Measurements from ENCODE around the gene HYAL3. TPM values are rescaled to one million over a fixed set of nuclear protein-coding genes. Genes with fewer than 3 reads are reported as not detected.
"Not testable (repeated sequence)": the region's sequence is repeated elsewhere in the genome, so short reads cannot be mapped to it uniquely, and the experiment has no call there.

The HYAL3 gene
- total RNA-seq, 2 donors from 2014 or later, result 0.35 to 1.4 TPM

GRCh38 chr3:50264964-50265485, 34.2 kb downstream of the HYAL3 start:
- peak overlapping the region; percentile 27 for H3K4me3 ChIP-seq
- no peak for DNase-seq (ENCODE audit: low spot score)
- TF ChIP-seq CTCF (IDR thresholded peaks at IDR 0.05), result no peak
- H3K27ac ChIP-seq, result peak overlapping the region; percentile 98
- H3K4me1 ChIP-seq (ENCODE audit: control insufficient read depth in 1 of 2, low read depth in 2 of 2), result peaks cover 33 to 93% of the 10 kb centered on the region in 2 donors
- H3K9me3 ChIP-seq, result no peaks in the 10 kb centered on the region
- ATAC-seq (ENCODE audit: insufficient number of reproducible peaks, low FRiP score, low read depth), result no peak
- H3K36me3 ChIP-seq, result no peaks in the 10 kb centered on the region
- no peaks in the 10 kb centered on the region for H3K27me3 ChIP-seq (replicated peaks; ENCODE audit: insufficient read depth)

GRCh38 chr3:50264383-50264963, 34.7 kb downstream of the HYAL3 start:
- H3K4me3 ChIP-seq, result peak overlapping the region; percentile 21
- peak; percentile 55 for DNase-seq (ENCODE audit: low spot score)
- no peaks in the 10 kb centered on the region for H3K36me3 ChIP-seq
- no peaks in the 10 kb centered on the region for H3K27me3 ChIP-seq (replicated peaks; ENCODE audit: insufficient read depth)
- TF ChIP-seq CTCF (IDR thresholded peaks at IDR 0.05), result no peak
- peak; percentile 52 for ATAC-seq (ENCODE audit: insufficient number of reproducible peaks, low FRiP score, low read depth)
- peak overlapping the region; percentile 98 for H3K27ac ChIP-seq
- H3K4me1 ChIP-seq (ENCODE audit: control insufficient read depth in 1 of 2, low read depth in 2 of 2), result peaks cover 36 to 92% of the 10 kb centered on the region in 2 donors
- H3K9me3 ChIP-seq, result no peaks in the 10 kb centered on the region

GRCh38 chr3:50263478-50264382, 35.5 kb downstream of the HYAL3 start:
- Histone ChIP-seq H3K27ac (peak overlapping the region; percentile 98), H3K4me1 (ENCODE audit: control insufficient read depth in 1 of 2, low read depth in 2 of 2) (peaks cover 35 to 89% of the 10 kb centered on the region in 2 donors), H3K4me3 (peak overlapping the region; percentile 21), H3K27me3 (replicated peaks; ENCODE audit: insufficient read depth) (no peaks in the 10 kb centered on the region), H3K9me3 (no peaks in the 10 kb centered on the region), H3K36me3 (peaks cover 3% of the 10 kb centered on the region)
- no peak for TF ChIP-seq CTCF (IDR thresholded peaks at IDR 0.05)
- DNase-seq (ENCODE audit: low spot score) (no peak), ATAC-seq (ENCODE audit: insufficient number of reproducible peaks, low FRiP score, low read depth) (no peak)

GRCh38 chr3:50262778-50263177, 36.4 kb downstream of the HYAL3 start:
- peak overlapping the region; percentile 98 for H3K27ac ChIP-seq
- H3K27me3 ChIP-seq (replicated peaks; ENCODE audit: insufficient read depth), result no peaks in the 10 kb centered on the region
- peaks cover 13% of the 10 kb centered on the region for H3K36me3 ChIP-seq
- peaks cover 32 to 80% of the 10 kb centered on the region in 2 donors for H3K4me1 ChIP-seq (ENCODE audit: control insufficient read depth in 1 of 2, low read depth in 2 of 2)
- H3K9me3 ChIP-seq, result no peaks in the 10 kb centered on the region
- DNase-seq (ENCODE audit: low spot score) (no peak), ATAC-seq (ENCODE audit: insufficient number of reproducible peaks, low FRiP score, low read depth) (no peak)
- TF ChIP-seq CTCF (IDR thresholded peaks at IDR 0.05), result no peak
- H3K4me3 ChIP-seq, result no peak overlapping the region

- not testable (repeated sequence) for DNase-seq (ENCODE audit: low spot score); H3K4me3 ChIP-seq
Measured at GRCh38 chr3:50262200-50262599, 37.0 kb downstream of the HYAL3 start.

More at GRCh38 chr3:50262200-50262599, 37.0 kb downstream of the HYAL3 start:
- Histone ChIP-seq H3K4me1 (ENCODE audit: control insufficient read depth in 1 of 2, low read depth in 2 of 2) (peaks cover 32 to 75% of the 10 kb centered on the region in 2 donors), H3K27ac (peak overlapping the region; percentile 97 to 98), H3K36me3 (peaks cover 18% of the 10 kb centered on the region)
- H3K27me3 ChIP-seq (replicated peaks; ENCODE audit: insufficient read depth); ATAC-seq (ENCODE audit: insufficient number of reproducible peaks, low FRiP score, low read depth); H3K9me3 ChIP-seq: not testable (repeated sequence)

All from thoracic aorta (tissue), 2 donors.